Activated naive CD8-positive, alpha-beta T cell treated with anti-CD3 and anti-CD28 coated beads, Interleukin-2, amount 50 U/mL, for 16 hours (primary cell): ENCODE measurements around the gene PLXDC2.
"Not testable (repeated sequence)": the region's sequence is repeated elsewhere in the genome, so short reads cannot be mapped to it uniquely, and the experiment has no call there.

Experiments
- DNase-seq: peaks from one replicate; pipeline ENCODE4 v3.0.0-alpha.2; 2020; ENCODE audit warnings: low read depth, low spot score

PLXDC2 gene

GRCh38 chr10:19816411-19817230, at the start of gene PLXDC2:
Gene PLXDC2 (plus strand): TSS chr10:19816432.
- no peak for DNase-seq

GRCh38 chr10:19767876-19768275, 48.4 kb upstream of the PLXDC2 start:
- no peak for DNase-seq

GRCh38 chr10:19769826-19770225, 46.4 kb upstream of the PLXDC2 start:
- DNase-seq, result not testable (repeated sequence)

GRCh38 chr10:19772972-19773371, 43.3 kb upstream of the PLXDC2 start:
- no peak for DNase-seq

GRCh38 chr10:19775296-19775695, 40.9 kb upstream of the PLXDC2 start:
- no peak for DNase-seq

GRCh38 chr10:19777806-19778205, 38.4 kb upstream of the PLXDC2 start:
- no peak for DNase-seq

- no peak for DNase-seq
Observed at GRCh38 chr10:19778996-19779395, 37.2 kb upstream of the PLXDC2 start.

- DNase-seq, result no peak
Observed at GRCh38 chr10:19782430-19783089, 33.7 kb upstream of the PLXDC2 start.

- no peak for DNase-seq
Observed at GRCh38 chr10:19783721-19784120, 32.5 kb upstream of the PLXDC2 start.

GRCh38 chr10:19785366-19785765, 30.9 kb upstream of the PLXDC2 start:
- DNase-seq, result no peak

- no peak for DNase-seq
Observed at GRCh38 chr10:19788075-19788686, 28.1 kb upstream of the PLXDC2 start.

GRCh38 chr10:19788902-19789301, 27.3 kb upstream of the PLXDC2 start:
- no peak for DNase-seq

- no peak for DNase-seq
Observed at GRCh38 chr10:19789607-19790006, 26.6 kb upstream of the PLXDC2 start.

GRCh38 chr10:19791032-19791431, 25.2 kb upstream of the PLXDC2 start:
- DNase-seq, result no peak

- no peak for DNase-seq
Observed at GRCh38 chr10:19795684-19796083, 20.5 kb upstream of the PLXDC2 start.

- no peak for DNase-seq
Observed at GRCh38 chr10:19800161-19800560, 16.1 kb upstream of the PLXDC2 start.

- no peak for DNase-seq
Observed at GRCh38 chr10:19801369-19801768, 14.9 kb upstream of the PLXDC2 start.

- DNase-seq, result no peak
Observed at GRCh38 chr10:19803676-19804075, 12.6 kb upstream of the PLXDC2 start.

GRCh38 chr10:19809481-19809880, 6.8 kb upstream of the PLXDC2 start:
- DNase-seq, result no peak

- no peak for DNase-seq
Observed at GRCh38 chr10:19811540-19811939, 4.7 kb upstream of the PLXDC2 start.

GRCh38 chr10:19812976-19813375, 3.3 kb upstream of the PLXDC2 start:
- DNase-seq, result no peak

- DNase-seq, result no peak
Observed at GRCh38 chr10:19815036-19815730, 1.0 kb upstream of the PLXDC2 start.
